Measurements from ENCODE around the gene FLT4. TPM values are rescaled to one million over a fixed set of nuclear protein-coding genes. Genes with fewer than 3 reads are reported as not detected.

Gene FLT4
- polyA plus RNA-seq, 2 donors = 2.8 to 4.0 TPM

DNA sequence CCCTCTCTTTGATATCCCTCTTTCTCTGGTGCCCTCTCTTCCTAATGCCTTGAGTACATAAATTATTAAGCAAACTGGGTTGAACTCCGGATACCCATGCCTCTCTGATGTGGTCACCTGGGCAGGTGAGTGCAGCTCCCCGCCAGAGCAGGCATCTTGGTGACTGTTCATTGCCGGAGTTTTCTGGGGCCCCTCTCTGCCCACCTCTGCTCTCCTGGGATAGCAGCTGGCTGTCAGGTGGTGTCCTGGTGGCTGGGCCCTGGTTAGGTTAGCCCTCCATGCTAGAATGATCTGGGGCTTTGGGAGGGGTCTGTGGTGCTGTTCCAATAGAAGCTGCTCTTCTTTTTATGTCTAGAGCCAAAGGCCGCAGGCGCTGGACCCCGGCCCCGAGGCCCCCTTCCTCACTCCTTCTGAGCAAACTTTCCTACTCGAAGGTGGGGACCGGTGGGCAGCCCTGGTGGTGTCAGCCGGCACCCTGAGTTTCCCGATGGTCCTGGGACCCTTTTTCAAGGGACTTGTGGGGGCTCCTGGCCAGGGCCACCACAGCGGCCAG lies 53.2 kb downstream of the FLT4 start:
- no peak overlapping the region for H3K27ac ChIP-seq (ENCODE audit: low read depth in 2 of 2, low read length in 1 of 2)
- H3K9me3 ChIP-seq (ENCODE audit: control insufficient read depth in 2 of 2, insufficient read depth in 1 of 2, low read depth in 1 of 2, low read length in 1 of 2) = peaks cover 0 to 4% of the 10 kb centered on the region in 2 donors
- no peaks in the 10 kb centered on the region for H3K36me3 ChIP-seq (ENCODE audit: control insufficient read depth in 2 of 2, insufficient read depth in 2 of 2, low read length in 1 of 2)
- peaks cover 0 to 10% of the 10 kb centered on the region in 2 donors for H3K27me3 ChIP-seq (ENCODE audit: control insufficient read depth in 1 of 2, insufficient read depth in 2 of 2, low read length in 2 of 2)
- WGBS, 2 donors = 87% methylated on average over 12 of the region's 12 CpGs
- H3K4me1 ChIP-seq (ENCODE audit: control insufficient read depth in 2 of 2, insufficient read depth in 2 of 2, low read length in 1 of 2) = peaks cover 0 to under 1% of the 10 kb centered on the region in 2 donors
- H3K4me3 ChIP-seq (ENCODE audit: low read depth in 1 of 2, low read length in 2 of 2) = no peak overlapping the region

DNA sequence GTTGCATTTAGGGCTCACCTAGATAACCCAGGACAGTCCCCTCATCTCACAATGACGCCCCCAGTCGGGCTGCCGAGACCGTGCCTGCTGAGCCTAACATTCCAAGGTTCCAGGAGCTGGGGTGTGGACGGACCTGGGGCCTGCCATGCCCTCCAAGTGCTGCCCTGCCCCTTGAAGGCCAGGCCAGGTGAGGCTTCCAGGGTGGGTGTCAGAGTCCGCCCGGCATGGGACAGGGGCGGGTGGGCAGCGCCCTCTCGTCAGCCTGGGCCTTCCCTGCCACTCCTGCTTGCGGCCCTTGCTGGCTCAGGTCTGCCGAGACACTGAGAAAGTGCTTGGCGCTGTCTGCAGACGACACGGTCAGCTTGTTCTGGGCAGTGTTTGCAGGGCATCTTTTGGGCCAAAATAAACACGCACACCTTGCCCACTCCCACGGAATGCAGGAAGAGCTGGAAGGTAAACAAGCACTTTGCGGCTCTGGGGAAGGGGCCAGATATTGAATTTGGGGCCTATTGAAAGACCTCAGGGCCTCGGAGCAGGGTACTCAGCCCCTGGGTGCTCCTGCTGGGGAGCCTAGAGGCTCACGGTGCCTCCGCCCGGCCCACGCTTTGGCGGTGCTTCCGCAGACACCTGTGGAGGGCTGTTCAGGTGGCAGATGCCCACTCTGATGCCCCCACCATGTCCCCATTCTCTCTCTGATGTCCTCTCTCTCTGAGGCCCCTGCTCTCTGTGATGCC lies 53.9 kb downstream of the FLT4 start:
- H3K27me3 ChIP-seq (ENCODE audit: control insufficient read depth in 1 of 2, insufficient read depth in 2 of 2, low read length in 2 of 2) = peaks cover 0 to 16% of the 10 kb centered on the region in 2 donors
- H3K4me1 ChIP-seq (ENCODE audit: control insufficient read depth in 2 of 2, insufficient read depth in 2 of 2, low read length in 1 of 2) = peaks cover 4 to 7% of the 10 kb centered on the region in 2 donors
- peaks cover 0 to 4% of the 10 kb centered on the region in 2 donors for H3K9me3 ChIP-seq (ENCODE audit: control insufficient read depth in 2 of 2, insufficient read depth in 1 of 2, low read depth in 1 of 2, low read length in 1 of 2)
- 79 to 82% methylated on average over 20 to 25 of the region's 25 CpGs for WGBS, 2 donors
- no peak overlapping the region for H3K27ac ChIP-seq (ENCODE audit: low read depth in 2 of 2, low read length in 1 of 2)
- H3K4me3 ChIP-seq (ENCODE audit: low read depth in 1 of 2, low read length in 2 of 2) = no peak overlapping the region
- H3K36me3 ChIP-seq (ENCODE audit: control insufficient read depth in 2 of 2, insufficient read depth in 2 of 2, low read length in 1 of 2) = no peaks in the 10 kb centered on the region

- Histone ChIP-seq H3K4me1 (ENCODE audit: control insufficient read depth in 2 of 2, insufficient read depth in 2 of 2, low read length in 1 of 2) (peaks cover 6 to 9% of the 10 kb centered on the region in 2 donors), H3K27ac (ENCODE audit: low read depth in 2 of 2, low read length in 1 of 2) (no peak overlapping the region), H3K4me3 (ENCODE audit: low read depth in 1 of 2, low read length in 2 of 2) (no peak overlapping the region), H3K9me3 (ENCODE audit: control insufficient read depth in 2 of 2, insufficient read depth in 1 of 2, low read depth in 1 of 2, low read length in 1 of 2) (peaks cover 0 to 4% of the 10 kb centered on the region in 2 donors), H3K36me3 (ENCODE audit: control insufficient read depth in 2 of 2, insufficient read depth in 2 of 2, low read length in 1 of 2) (no peaks in the 10 kb centered on the region), H3K27me3 (ENCODE audit: control insufficient read depth in 1 of 2, insufficient read depth in 2 of 2, low read length in 2 of 2) (peaks cover 0 to 21% of the 10 kb centered on the region in 2 donors)
- 79 to 88% methylated on average over 2 of the region's 2 CpGs for WGBS, 2 donors
Measured at GRCh38 chr5:180595046-180595379, 54.4 kb downstream of the FLT4 start.

GRCh38 chr5:180594311-180595045 lies 54.9 kb downstream of the FLT4 start:
- Histone ChIP-seq H3K4me3 (ENCODE audit: low read depth in 1 of 2, low read length in 2 of 2) (no peak overlapping the region), H3K27me3 (ENCODE audit: control insufficient read depth in 1 of 2, insufficient read depth in 2 of 2, low read length in 2 of 2) (peaks cover 0 to 26% of the 10 kb centered on the region in 2 donors), H3K4me1 (ENCODE audit: control insufficient read depth in 2 of 2, insufficient read depth in 2 of 2, low read length in 1 of 2) (peaks cover 6 to 9% of the 10 kb centered on the region in 2 donors), H3K27ac (ENCODE audit: low read depth in 2 of 2, low read length in 1 of 2) (no peak overlapping the region), H3K9me3 (ENCODE audit: control insufficient read depth in 2 of 2, insufficient read depth in 1 of 2, low read depth in 1 of 2, low read length in 1 of 2) (peaks cover 0 to 4% of the 10 kb centered on the region in 2 donors), H3K36me3 (ENCODE audit: control insufficient read depth in 2 of 2, insufficient read depth in 2 of 2, low read length in 1 of 2) (no peaks in the 10 kb centered on the region)
- 74 to 76% methylated on average over 17 of the region's 17 CpGs for WGBS, 2 donors

GRCh38 chr5:180593446-180594206 lies 55.8 kb downstream of the FLT4 start:
- no peak overlapping the region for H3K27ac ChIP-seq (ENCODE audit: low read depth in 2 of 2, low read length in 1 of 2)
- peaks cover 0 to 4% of the 10 kb centered on the region in 2 donors for H3K9me3 ChIP-seq (ENCODE audit: control insufficient read depth in 2 of 2, insufficient read depth in 1 of 2, low read depth in 1 of 2, low read length in 1 of 2)
- 84 to 85% methylated on average over 19 of the region's 19 CpGs for WGBS, 2 donors
- peaks cover 6 to 9% of the 10 kb centered on the region in 2 donors for H3K4me1 ChIP-seq (ENCODE audit: control insufficient read depth in 2 of 2, insufficient read depth in 2 of 2, low read length in 1 of 2)
- H3K36me3 ChIP-seq (ENCODE audit: control insufficient read depth in 2 of 2, insufficient read depth in 2 of 2, low read length in 1 of 2) = no peaks in the 10 kb centered on the region
- peaks cover 0 to 30% of the 10 kb centered on the region in 2 donors for H3K27me3 ChIP-seq (ENCODE audit: control insufficient read depth in 1 of 2, insufficient read depth in 2 of 2, low read length in 2 of 2)
- H3K4me3 ChIP-seq (ENCODE audit: low read depth in 1 of 2, low read length in 2 of 2) = no peak overlapping the region

- H3K9me3 ChIP-seq (ENCODE audit: control insufficient read depth in 2 of 2, insufficient read depth in 1 of 2, low read depth in 1 of 2, low read length in 1 of 2) = peaks cover 0 to 4% of the 10 kb centered on the region in 2 donors
- H3K4me1 ChIP-seq (ENCODE audit: control insufficient read depth in 2 of 2, insufficient read depth in 2 of 2, low read length in 1 of 2) = peaks cover 6 to 9% of the 10 kb centered on the region in 2 donors
- no peak overlapping the region for H3K4me3 ChIP-seq (ENCODE audit: low read depth in 1 of 2, low read length in 2 of 2)
- H3K27ac ChIP-seq (ENCODE audit: low read depth in 2 of 2, low read length in 1 of 2) = no peak overlapping the region
- H3K27me3 ChIP-seq (ENCODE audit: control insufficient read depth in 1 of 2, insufficient read depth in 2 of 2, low read length in 2 of 2) = peaks cover 0 to 30% of the 10 kb centered on the region in 2 donors
- no peaks in the 10 kb centered on the region for H3K36me3 ChIP-seq (ENCODE audit: control insufficient read depth in 2 of 2, insufficient read depth in 2 of 2, low read length in 1 of 2)
- WGBS, 2 donors = 65 to 72% methylated on average over 10 of the region's 10 CpGs
Measured at GRCh38 chr5:180592176-180592575, 57.2 kb downstream of the FLT4 start.

- 5 to 7% methylated on average over 45 to 60 of the region's 60 CpGs for WGBS, 2 donors
- Histone ChIP-seq H3K4me1 (ENCODE audit: control insufficient read depth in 2 of 2, insufficient read depth in 2 of 2, low read length in 1 of 2) (peaks cover 6 to 9% of the 10 kb centered on the region in 2 donors), H3K27me3 (ENCODE audit: control insufficient read depth in 1 of 2, insufficient read depth in 2 of 2, low read length in 2 of 2) (peaks cover 0 to 30% of the 10 kb centered on the region in 2 donors), H3K36me3 (ENCODE audit: control insufficient read depth in 2 of 2, insufficient read depth in 2 of 2, low read length in 1 of 2) (no peaks in the 10 kb centered on the region), H3K9me3 (ENCODE audit: control insufficient read depth in 2 of 2, insufficient read depth in 1 of 2, low read depth in 1 of 2, low read length in 1 of 2) (peaks cover 0 to 4% of the 10 kb centered on the region in 2 donors), H3K27ac (ENCODE audit: low read depth in 2 of 2, low read length in 1 of 2) (no peak within 1 kb of the TSS), H3K4me3 (ENCODE audit: low read depth in 1 of 2, low read length in 2 of 2) (peak within 1 kb of the TSS in 1 of 2 donors; percentile 23)
Measured at GRCh38 chr5:180591311-180591887, 58.0 kb downstream of the FLT4 start, which contains the start of gene SCGB3A1. SCGB3A1 (minus strand) TSS chr5:180591499; CDS start chr5:180591462, 37 bp downstream.

DNA sequence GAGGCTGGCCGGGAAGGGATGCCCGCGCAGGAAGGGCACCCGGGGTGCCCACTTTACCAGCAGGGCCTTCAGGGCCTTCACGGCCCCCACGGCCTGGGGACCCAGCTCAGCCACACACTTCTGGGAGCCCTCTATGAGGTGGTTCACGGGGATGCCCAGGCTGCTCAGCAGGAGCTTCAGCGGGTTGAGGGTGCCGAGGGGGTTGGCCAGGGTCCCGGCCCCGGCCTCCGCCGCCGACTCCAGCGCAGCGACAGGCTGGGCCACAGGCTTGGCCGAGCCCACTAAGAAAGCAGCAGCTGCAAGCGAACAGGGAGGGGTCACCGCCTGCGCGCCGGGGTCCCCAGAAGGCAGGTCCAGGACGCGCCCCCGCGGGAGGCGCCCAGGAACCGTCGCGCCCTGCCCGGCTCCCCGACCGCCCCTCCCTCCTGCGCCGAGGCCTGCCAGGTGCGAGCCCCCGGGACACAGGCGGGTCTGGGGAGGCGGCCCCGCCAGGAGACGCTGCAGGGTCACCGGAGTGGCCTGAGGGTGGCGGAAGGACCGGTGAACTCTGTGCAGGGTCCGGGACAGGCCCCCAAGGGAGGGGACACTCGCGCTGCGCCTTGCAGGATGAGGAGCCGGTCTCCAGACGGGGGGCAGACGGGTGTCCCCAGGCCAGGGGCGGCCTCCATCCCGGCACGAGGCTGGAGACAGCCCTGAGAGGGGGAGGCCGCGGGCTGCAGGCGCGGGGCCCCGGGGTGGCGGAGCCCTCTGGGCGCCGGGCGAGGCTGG lies 58.7 kb downstream of the FLT4 start:
- H3K27me3 ChIP-seq (ENCODE audit: control insufficient read depth in 1 of 2, insufficient read depth in 2 of 2, low read length in 2 of 2) = peaks cover 0 to 30% of the 10 kb centered on the region in 2 donors
- H3K4me1 ChIP-seq (ENCODE audit: control insufficient read depth in 2 of 2, insufficient read depth in 2 of 2, low read length in 1 of 2) = peaks cover 6 to 9% of the 10 kb centered on the region in 2 donors
- 3 to 5% methylated on average over 39 to 63 of the region's 63 CpGs for WGBS, 2 donors
- H3K36me3 ChIP-seq (ENCODE audit: control insufficient read depth in 2 of 2, insufficient read depth in 2 of 2, low read length in 1 of 2) = no peaks in the 10 kb centered on the region
- peaks cover 0 to 4% of the 10 kb centered on the region in 2 donors for H3K9me3 ChIP-seq (ENCODE audit: control insufficient read depth in 2 of 2, insufficient read depth in 1 of 2, low read depth in 1 of 2, low read length in 1 of 2)
- peak overlapping the region in 1 of 2 donors; percentile 23 for H3K4me3 ChIP-seq (ENCODE audit: low read depth in 1 of 2, low read length in 2 of 2)
- H3K27ac ChIP-seq (ENCODE audit: low read depth in 2 of 2, low read length in 1 of 2) = no peak overlapping the region

All from esophagus (tissue), 2 donors.